RWPE2 (cell line): ENCODE data around the gene KRT3.

Experiments
- ATAC-seq: fragments of 200-7000 bp; cut with Tn5 transposase; 3 replicates; pipeline ENCODE4 v1.9.1; 2021; ENCODE audit warnings: low read depth
- DNase-seq: peaks from one replicate; pipeline ENCODE4 v3.0.0-alpha.2; 2020; ENCODE audit warnings: low spot score
- H3K27ac ChIP-seq: fragments of 450-650 bp; 2 replicates; pipeline ENCODE4 v1.5.1; 2017; ENCODE audit warnings: mild to moderate bottlenecking; ENCODE audit not compliant: poor library complexity, severe bottlenecking
- H3K27me3 ChIP-seq: fragments of 250-450 bp; sonication (Bioruptor Pico); 2 replicates; pipeline ENCODE4 v1.5.1; 2021; ENCODE audit warnings: mild to moderate bottlenecking, moderate library complexity; ENCODE audit not compliant: insufficient read depth, poor library complexity, severe bottlenecking
- H3K36me3 ChIP-seq: fragments of 250-450 bp; sonication (Bioruptor Pico); 2 replicates; pipeline ENCODE4 v1.5.1; 2020; ENCODE audit warnings: low read depth, mild to moderate bottlenecking, moderate library complexity
- H3K4me1 ChIP-seq: fragments of 250-450 bp; sonication (Bioruptor Pico); 2 replicates; pipeline ENCODE4 v1.5.1; 2021; ENCODE audit warnings: mild to moderate bottlenecking, moderate library complexity; ENCODE audit not compliant: insufficient read depth, poor library complexity, severe bottlenecking
- H3K4me3 ChIP-seq: fragments of 250-450 bp; sonication (Bioruptor Pico); 2 replicates; pipeline ENCODE4 v1.5.1; 2021; ENCODE audit warnings: mild to moderate bottlenecking, moderate library complexity; ENCODE audit not compliant: severe bottlenecking
- H3K9me3 ChIP-seq: fragments of 250-450 bp; sonication (Bioruptor Pico); 2 replicates; pipeline ENCODE4 v1.5.1; 2021; ENCODE audit warnings: mild to moderate bottlenecking, moderate library complexity; ENCODE audit not compliant: severe bottlenecking
- TF ChIP-seq, protein P1 (sequence below): fragments of 450-650 bp; IDR thresholded peaks from one replicate; pipeline ENCODE4 v1.5.1; 2017; ENCODE audit warnings: mild to moderate bottlenecking, moderate library complexity; ENCODE audit not compliant: poor library complexity, severe bottlenecking

KRT3 gene

DNA sequence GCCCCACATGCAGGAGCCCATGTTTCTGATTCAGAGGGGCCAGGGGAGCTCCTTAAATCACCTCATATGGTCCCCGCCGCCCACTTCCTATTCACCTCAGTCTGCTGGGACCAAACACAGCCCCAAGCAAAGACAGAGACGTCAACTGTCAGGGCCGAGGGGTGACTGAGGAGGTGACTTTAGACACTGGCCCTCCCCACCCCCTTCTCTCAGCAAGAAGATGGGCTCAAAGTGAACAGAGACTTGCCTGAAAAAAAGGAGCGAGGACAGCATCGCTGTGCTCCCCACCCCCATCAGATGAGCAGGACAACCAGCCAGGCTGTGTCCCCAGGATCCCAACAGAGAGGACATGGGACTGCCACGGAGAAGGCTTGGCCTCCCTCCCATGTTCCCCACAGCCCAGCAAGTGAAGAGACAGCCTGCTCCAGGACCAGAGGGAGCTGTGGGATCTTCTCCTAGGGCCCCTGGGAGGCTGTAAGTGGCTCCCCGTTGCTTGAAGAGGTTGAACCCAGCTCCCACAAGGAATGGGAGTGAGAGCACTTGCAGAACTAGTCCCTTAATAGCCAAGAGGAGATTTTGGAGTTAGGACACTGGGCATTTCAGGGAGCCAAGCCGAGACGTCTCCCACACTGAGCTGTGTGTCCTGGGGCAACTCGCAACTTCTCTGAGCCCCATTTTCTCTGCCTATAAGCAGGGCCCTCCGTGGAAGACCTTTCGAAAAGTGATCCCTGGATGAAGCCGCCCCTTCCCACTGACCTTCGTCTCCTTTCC is 39.5 kb upstream of the KRT3 start:
- Histone ChIP-seq H3K36me3 (no peaks in the 10 kb centered on the region), H3K4me3 (no peak overlapping the region), H3K4me1 (peaks cover 8% of the 10 kb centered on the region), H3K27me3 (no peaks in the 10 kb centered on the region), H3K9me3 (no peaks in the 10 kb centered on the region), H3K27ac (no peak overlapping the region)
- TF ChIP-seq, protein P1, sequence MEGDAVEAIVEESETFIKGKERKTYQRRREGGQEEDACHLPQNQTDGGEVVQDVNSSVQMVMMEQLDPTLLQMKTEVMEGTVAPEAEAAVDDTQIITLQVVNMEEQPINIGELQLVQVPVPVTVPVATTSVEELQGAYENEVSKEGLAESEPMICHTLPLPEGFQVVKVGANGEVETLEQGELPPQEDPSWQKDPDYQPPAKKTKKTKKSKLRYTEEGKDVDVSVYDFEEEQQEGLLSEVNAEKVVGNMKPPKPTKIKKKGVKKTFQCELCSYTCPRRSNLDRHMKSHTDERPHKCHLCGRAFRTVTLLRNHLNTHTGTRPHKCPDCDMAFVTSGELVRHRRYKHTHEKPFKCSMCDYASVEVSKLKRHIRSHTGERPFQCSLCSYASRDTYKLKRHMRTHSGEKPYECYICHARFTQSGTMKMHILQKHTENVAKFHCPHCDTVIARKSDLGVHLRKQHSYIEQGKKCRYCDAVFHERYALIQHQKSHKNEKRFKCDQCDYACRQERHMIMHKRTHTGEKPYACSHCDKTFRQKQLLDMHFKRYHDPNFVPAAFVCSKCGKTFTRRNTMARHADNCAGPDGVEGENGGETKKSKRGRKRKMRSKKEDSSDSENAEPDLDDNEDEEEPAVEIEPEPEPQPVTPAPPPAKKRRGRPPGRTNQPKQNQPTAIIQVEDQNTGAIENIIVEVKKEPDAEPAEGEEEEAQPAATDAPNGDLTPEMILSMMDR, result no peak
- no peak for DNase-seq
- no peak for ATAC-seq

GRCh38 chr12:52834727-52835001 is 38.7 kb upstream of the KRT3 start:
- H3K27ac ChIP-seq, result no peak overlapping the region
- ATAC-seq, result no peak
- no peaks in the 10 kb centered on the region for H3K36me3 ChIP-seq
- TF ChIP-seq, protein P1, result no peak
- H3K27me3 ChIP-seq, result no peaks in the 10 kb centered on the region
- DNase-seq, result no peak
- peaks cover 8% of the 10 kb centered on the region for H3K4me1 ChIP-seq
- no peak overlapping the region for H3K4me3 ChIP-seq
- no peaks in the 10 kb centered on the region for H3K9me3 ChIP-seq

- ATAC-seq (no peak), DNase-seq (no peak)
- TF ChIP-seq, protein P1, result no peak
- H3K4me1 ChIP-seq, result peaks cover 8% of the 10 kb centered on the region
- H3K36me3 ChIP-seq, result no peaks in the 10 kb centered on the region
- H3K9me3 ChIP-seq, result no peaks in the 10 kb centered on the region
- H3K27me3 ChIP-seq, result no peaks in the 10 kb centered on the region
- H3K27ac ChIP-seq, result no peak within 1 kb of the TSS
- no peak within 1 kb of the TSS for H3K4me3 ChIP-seq
Observed at GRCh38 chr12:52833922-52834726, 38.2 kb upstream of the KRT3 start, which contains the start of gene KRT79. KRT79 (minus strand) TSS chr12:52834311; CDS start chr12:52834260, 51 bp downstream.

- ATAC-seq, result no peak
- TF ChIP-seq, protein P1, result no peak
Observed at GRCh38 chr12:52832985-52833905, 37.3 kb upstream of the KRT3 start.

More at GRCh38 chr12:52832985-52833905, 37.3 kb upstream of the KRT3 start:
- Histone ChIP-seq H3K4me3 (no peak overlapping the region), H3K27me3 (no peaks in the 10 kb centered on the region), H3K27ac (no peak overlapping the region), H3K9me3 (no peaks in the 10 kb centered on the region), H3K4me1 (peaks cover 8% of the 10 kb centered on the region), H3K36me3 (no peaks in the 10 kb centered on the region)
- no peak for DNase-seq
